Liver (tissue), 9 donors: ENCODE results near the gene PRMT9. TPM values are rescaled to one million over a fixed set of nuclear protein-coding genes. Genes with fewer than 3 reads are reported as not detected.

ENCODE experiments used
- DNase-seq: peaks from one replicate; pipeline ENCODE4 v3.0.0-alpha.2; 2017; ENCODE audit warnings: low spot score
- H3K27ac ChIP-seq, 2 donors: one replicate each; pipeline ENCODE4 v1.7.0; 2013; ENCODE audit warnings: inconsistent platforms in 2 of 2, low read length in 2 of 2, control low read depth in 1 of 2, low read depth in 1 of 2, mild to moderate bottlenecking in 1 of 2
- H3K27me3 ChIP-seq, 4 donors: one replicate each; pipeline versions ENCODE4 v1.6.1 to v1.7.0; 2013; ENCODE audit warnings: low read length in 3 of 4, inconsistent platforms in 1 of 4, mild to moderate bottlenecking in 1 of 4, moderate library complexity in 1 of 4; ENCODE audit not compliant: control insufficient read depth in 4 of 4, insufficient read depth in 4 of 4
- H3K36me3 ChIP-seq, 4 donors: one replicate each; pipeline versions ENCODE4 v1.6.1 to v1.7.0; 2013; ENCODE audit warnings: low read length in 3 of 4, mild to moderate bottlenecking in 3 of 4, low read depth in 1 of 4, moderate library complexity in 1 of 4; ENCODE audit not compliant: control insufficient read depth in 4 of 4, insufficient read depth in 3 of 4
- H3K4me1 ChIP-seq, 4 donors: one replicate each; pipeline versions ENCODE4 v1.6.1 to v1.7.0; 2013; ENCODE audit warnings: low read length in 3 of 4, mild to moderate bottlenecking in 3 of 4, moderate library complexity in 1 of 4; ENCODE audit not compliant: control insufficient read depth in 4 of 4, insufficient read depth in 4 of 4
- H3K4me3 ChIP-seq, 3 donors: one replicate each; pipeline versions ENCODE4 v1.6.1 to v1.7.0; 2013; ENCODE audit warnings: low read length in 3 of 3, control low read depth in 1 of 3, low read depth in 1 of 3, mild to moderate bottlenecking in 1 of 3
- H3K9ac ChIP-seq, 2 donors: one replicate each; pipeline ENCODE4 v1.7.0; 2013; ENCODE audit warnings: low read length in 2 of 2, mild to moderate bottlenecking in 2 of 2, moderate library complexity in 2 of 2, control low read depth in 1 of 2, low read depth in 1 of 2
- H3K9me3 ChIP-seq, 4 donors: one replicate each; pipeline versions ENCODE4 v1.6.1 to v1.7.0; 2013; ENCODE audit warnings: low read length in 3 of 4; ENCODE audit not compliant: control insufficient read depth in 4 of 4
- CTCF ChIP-seq: fragments of 150-350 bp; IDR thresholded peaks from 2 replicates; pipeline ENCODE4 v1.5.1; 2017; ENCODE audit warnings: improper control_type of control experiment, low read depth, low read length; ENCODE audit not compliant: missing input control
- EGR1 ChIP-seq, 2 donors: IDR thresholded peaks; 2 replicates each; pipeline ENCODE4 v1.6.1; 2016 to 2018; ENCODE audit warnings: antibody characterized with exemption in 2 of 2, low read depth in 2 of 2
- FOXA1 ChIP-seq: IDR thresholded peaks from 2 replicates; pipeline ENCODE4 v1.6.1; 2016; ENCODE audit warnings: antibody characterized with exemption
- FOXA2 ChIP-seq: IDR thresholded peaks from 2 replicates; pipeline ENCODE4 v1.6.1; 2016; ENCODE audit warnings: antibody characterized with exemption
- GABPA ChIP-seq, 2 donors: IDR thresholded peaks in 1 of 2; conservative IDR thresholded peaks in 1 of 2; 2 replicates each; pipeline ENCODE4 v1.6.1; 2016; ENCODE audit warnings: antibody characterized with exemption in 2 of 2, mild to moderate bottlenecking in 1 of 2, moderate library complexity in 1 of 2
- HNF4A ChIP-seq, 2 donors: conservative IDR thresholded peaks; 2 replicates each; pipeline ENCODE4 v1.6.1; 2016; ENCODE audit warnings: antibody characterized with exemption in 2 of 2, mild to moderate bottlenecking in 2 of 2
- HNF4G ChIP-seq: IDR thresholded peaks from 2 replicates; pipeline ENCODE4 v1.6.1; 2016; ENCODE audit warnings: antibody characterized with exemption
- JUND ChIP-seq, 2 donors: IDR thresholded peaks; 2 replicates each; pipeline ENCODE4 v1.6.1; 2016; ENCODE audit warnings: antibody characterized with exemption in 2 of 2
- NR2F2 ChIP-seq: IDR thresholded peaks from 2 replicates; pipeline ENCODE4 v1.6.1; 2016; ENCODE audit warnings: antibody characterized with exemption
- RAD21 ChIP-seq, 2 donors: IDR thresholded peaks; 2 replicates each; pipeline ENCODE4 v1.6.1; 2016; ENCODE audit warnings: antibody characterized with exemption in 2 of 2, mild to moderate bottlenecking in 2 of 2
- RXRA ChIP-seq, 2 donors: IDR thresholded peaks; 2 replicates each; pipeline ENCODE4 v1.6.1; 2017 to 2018; ENCODE audit warnings: antibody characterized with exemption in 2 of 2, mild to moderate bottlenecking in 1 of 2
- SP1 ChIP-seq: IDR thresholded peaks from 2 replicates; pipeline ENCODE4 v1.6.1; 2018; ENCODE audit warnings: antibody characterized with exemption, mild to moderate bottlenecking
- TAF1 ChIP-seq: conservative IDR thresholded peaks from 2 replicates; pipeline ENCODE4 v1.6.1; 2016; ENCODE audit warnings: antibody characterized with exemption, mild to moderate bottlenecking
- WGBS: extraction: QIAGEN DNeasy Blood & Tissue Kit; methylation state at CpG from one replicate; pipeline ENCODE4 v1.1.7; 2013; 5-methylcytosine and 5-hydroxymethylcytosine counted together
- polyA plus RNA-seq, 2 donors: library from polyadenylated mRNA; stranded (reverse) in 1 of 2; unstranded in 1 of 2; fragments of 200-250 nt in 1 of 2; fragments of >200 nt in 1 of 2; fragmentation: Nextera tagmentation in 1 of 2; extraction: Ambion mirVana in 1 of 2; gene quantifications; one replicate each; pipeline versions ENCODE4 v1.2.1 to v1.2.3, GENCODE V29; 2013 to 2015
- total RNA-seq, 2 donors: library from RNA; depleted of rRNA; stranded (reverse); fragments of >200 nt; gene quantifications; one replicate each; pipeline ENCODE4 v1.2.3, GENCODE V29; 2014
- TF ChIP-seq, protein P1 (sequence below): IDR thresholded peaks from 2 replicates; pipeline ENCODE4 v1.6.1; 2016; ENCODE audit warnings: antibody characterized with exemption, mild to moderate bottlenecking
- TF ChIP-seq, protein P2 (sequence below): IDR thresholded peaks from 2 replicates; pipeline ENCODE4 v1.6.1; 2016; ENCODE audit warnings: antibody characterized with exemption
- TF ChIP-seq, protein P3 (sequence below): IDR thresholded peaks from 2 replicates; pipeline ENCODE4 v1.6.1; 2016; ENCODE audit warnings: antibody characterized with exemption
- donor health status: healthy.
- donor health status: healthy.
- donor health status: healthy.
- donor health status: healthy.
- donor health status: healthy.

The PRMT9 gene
- total and polyA plus RNA-seq, 4 donors: 2.4 to 8.5 (median 5.7) TPM

- peaks cover 0 to 4% (median 1%) of the 10 kb centered on the region in 4 donors for H3K27me3 ChIP-seq
- no peaks in the 10 kb centered on the region for H3K4me1 ChIP-seq
- DNase-seq: no peak
- WGBS: 74% methylated on average over 3 of the region's 3 CpGs
- no peak overlapping the region for H3K4me3 ChIP-seq
- no peak for TF ChIP-seq GABPA (IDR thresholded peaks at IDR 0.05 in 1 of 2, conservative IDR thresholded peaks at IDR 0.05 in 1 of 2)
- H3K27ac ChIP-seq: no peak overlapping the region
- H3K9ac ChIP-seq: no peak overlapping the region
- H3K9me3 ChIP-seq: no peaks in the 10 kb centered on the region
- H3K36me3 ChIP-seq: no peaks in the 10 kb centered on the region
These were observed 9.3 kb upstream of the PRMT9 start for GRCh38 chr4:147693218-147693617.

GRCh38 chr4:147691820-147692219 lies 7.9 kb upstream of the PRMT9 start:
- 82% methylated on average over 2 of the region's 2 CpGs for whole genome bisulfite sequencing
- H3K27ac ChIP-seq: no peak overlapping the region
- H3K9ac ChIP-seq: no peak overlapping the region
- TF ChIP-seq HNF4A (conservative IDR thresholded peaks at IDR 0.05) (no peak), SP1 (no peak), HNF4G (no peak), FOXA2 (no peak), JUND (IDR thresholded peaks at IDR 0.05) (no peak), RAD21 (IDR thresholded peaks at IDR 0.05) (no peak), FOXA1 (no peak), TAF1 (no peak), EGR1 (IDR thresholded peaks at IDR 0.05; ENCODE audit: low read depth in 2 of 2) (no peak), RXRA (IDR thresholded peaks at IDR 0.05) (no peak), NR2F2 (no peak)
- TF ChIP-seq, protein P1, sequence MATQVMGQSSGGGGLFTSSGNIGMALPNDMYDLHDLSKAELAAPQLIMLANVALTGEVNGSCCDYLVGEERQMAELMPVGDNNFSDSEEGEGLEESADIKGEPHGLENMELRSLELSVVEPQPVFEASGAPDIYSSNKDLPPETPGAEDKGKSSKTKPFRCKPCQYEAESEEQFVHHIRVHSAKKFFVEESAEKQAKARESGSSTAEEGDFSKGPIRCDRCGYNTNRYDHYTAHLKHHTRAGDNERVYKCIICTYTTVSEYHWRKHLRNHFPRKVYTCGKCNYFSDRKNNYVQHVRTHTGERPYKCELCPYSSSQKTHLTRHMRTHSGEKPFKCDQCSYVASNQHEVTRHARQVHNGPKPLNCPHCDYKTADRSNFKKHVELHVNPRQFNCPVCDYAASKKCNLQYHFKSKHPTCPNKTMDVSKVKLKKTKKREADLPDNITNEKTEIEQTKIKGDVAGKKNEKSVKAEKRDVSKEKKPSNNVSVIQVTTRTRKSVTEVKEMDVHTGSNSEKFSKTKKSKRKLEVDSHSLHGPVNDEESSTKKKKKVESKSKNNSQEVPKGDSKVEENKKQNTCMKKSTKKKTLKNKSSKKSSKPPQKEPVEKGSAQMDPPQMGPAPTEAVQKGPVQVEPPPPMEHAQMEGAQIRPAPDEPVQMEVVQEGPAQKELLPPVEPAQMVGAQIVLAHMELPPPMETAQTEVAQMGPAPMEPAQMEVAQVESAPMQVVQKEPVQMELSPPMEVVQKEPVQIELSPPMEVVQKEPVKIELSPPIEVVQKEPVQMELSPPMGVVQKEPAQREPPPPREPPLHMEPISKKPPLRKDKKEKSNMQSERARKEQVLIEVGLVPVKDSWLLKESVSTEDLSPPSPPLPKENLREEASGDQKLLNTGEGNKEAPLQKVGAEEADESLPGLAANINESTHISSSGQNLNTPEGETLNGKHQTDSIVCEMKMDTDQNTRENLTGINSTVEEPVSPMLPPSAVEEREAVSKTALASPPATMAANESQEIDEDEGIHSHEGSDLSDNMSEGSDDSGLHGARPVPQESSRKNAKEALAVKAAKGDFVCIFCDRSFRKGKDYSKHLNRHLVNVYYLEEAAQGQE: no peak
- TF ChIP-seq, protein P2, sequence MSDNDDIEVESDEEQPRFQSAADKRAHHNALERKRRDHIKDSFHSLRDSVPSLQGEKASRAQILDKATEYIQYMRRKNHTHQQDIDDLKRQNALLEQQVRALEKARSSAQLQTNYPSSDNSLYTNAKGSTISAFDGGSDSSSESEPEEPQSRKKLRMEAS: no peak
- no peak for DNase-seq
- H3K9me3 ChIP-seq: no peaks in the 10 kb centered on the region
- no peaks in the 10 kb centered on the region for H3K36me3 ChIP-seq
- H3K27me3 ChIP-seq: peaks cover 0 to 2% (median 0%) of the 10 kb centered on the region in 4 donors
- H3K4me3 ChIP-seq: no peak overlapping the region
- H3K4me1 ChIP-seq: no peaks in the 10 kb centered on the region

DNA sequence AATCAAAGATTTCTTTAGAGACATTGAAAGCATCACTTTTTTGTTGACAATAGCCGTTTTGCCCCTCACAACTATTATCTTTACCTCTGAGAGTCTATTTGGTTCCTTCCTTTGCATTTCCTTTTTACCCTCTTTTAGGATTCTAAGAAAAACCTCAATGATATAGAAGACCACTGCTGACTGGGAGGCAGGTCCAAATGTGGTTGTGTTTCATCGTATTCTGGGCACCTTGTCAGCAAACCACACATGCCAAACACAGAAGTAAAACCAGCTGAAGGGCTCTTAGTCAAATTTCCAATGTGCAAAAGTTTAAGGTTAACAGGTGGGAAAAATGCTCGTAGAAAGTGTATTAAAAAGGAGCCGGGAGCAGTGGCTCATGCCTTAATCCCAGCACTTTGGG lies 5.1 kb upstream of the PRMT9 start:
- no peaks in the 10 kb centered on the region for H3K27me3 ChIP-seq
- no peak for TF ChIP-seq FOXA1
- no peak for TF ChIP-seq RXRA (IDR thresholded peaks at IDR 0.05)
- TF ChIP-seq RAD21 (IDR thresholded peaks at IDR 0.05): no peak
- no peak for TF ChIP-seq CTCF
- TF ChIP-seq JUND (IDR thresholded peaks at IDR 0.05): no peak
- TF ChIP-seq, protein P3, sequence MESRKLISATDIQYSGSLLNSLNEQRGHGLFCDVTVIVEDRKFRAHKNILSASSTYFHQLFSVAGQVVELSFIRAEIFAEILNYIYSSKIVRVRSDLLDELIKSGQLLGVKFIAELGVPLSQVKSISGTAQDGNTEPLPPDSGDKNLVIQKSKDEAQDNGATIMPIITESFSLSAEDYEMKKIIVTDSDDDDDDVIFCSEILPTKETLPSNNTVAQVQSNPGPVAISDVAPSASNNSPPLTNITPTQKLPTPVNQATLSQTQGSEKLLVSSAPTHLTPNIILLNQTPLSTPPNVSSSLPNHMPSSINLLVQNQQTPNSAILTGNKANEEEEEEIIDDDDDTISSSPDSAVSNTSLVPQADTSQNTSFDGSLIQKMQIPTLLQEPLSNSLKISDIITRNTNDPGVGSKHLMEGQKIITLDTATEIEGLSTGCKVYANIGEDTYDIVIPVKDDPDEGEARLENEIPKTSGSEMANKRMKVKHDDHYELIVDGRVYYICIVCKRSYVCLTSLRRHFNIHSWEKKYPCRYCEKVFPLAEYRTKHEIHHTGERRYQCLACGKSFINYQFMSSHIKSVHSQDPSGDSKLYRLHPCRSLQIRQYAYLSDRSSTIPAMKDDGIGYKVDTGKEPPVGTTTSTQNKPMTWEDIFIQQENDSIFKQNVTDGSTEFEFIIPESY: no peak
- TF ChIP-seq HNF4A (conservative IDR thresholded peaks at IDR 0.05): no peak
- TF ChIP-seq FOXA2: no peak
- no peak for TF ChIP-seq SP1
- TF ChIP-seq, protein P1: no peak
- H3K27ac ChIP-seq: no peak overlapping the region
- peaks cover 0 to 9% (median 4%) of the 10 kb centered on the region in 4 donors for H3K4me1 ChIP-seq
- WGBS: 62% methylated on average over 4 of the region's 4 CpGs
- DNase-seq: no peak
- H3K9me3 ChIP-seq: no peaks in the 10 kb centered on the region
- H3K36me3 ChIP-seq: no peaks in the 10 kb centered on the region
- no peak overlapping the region for H3K9ac ChIP-seq
- H3K4me3 ChIP-seq: no peak overlapping the region
